Measurements from ENCODE around the gene EP400. TPM values are rescaled to one million over a fixed set of nuclear protein-coding genes. Genes with fewer than 3 reads are reported as not detected.

Gene EP400
- total and polyA plus RNA-seq, 2 of the 8 experiments (the other 6 are each of a cell fraction or from before 2014, with no cell fraction given): 13.1 to 69.7 TPM

DNA sequence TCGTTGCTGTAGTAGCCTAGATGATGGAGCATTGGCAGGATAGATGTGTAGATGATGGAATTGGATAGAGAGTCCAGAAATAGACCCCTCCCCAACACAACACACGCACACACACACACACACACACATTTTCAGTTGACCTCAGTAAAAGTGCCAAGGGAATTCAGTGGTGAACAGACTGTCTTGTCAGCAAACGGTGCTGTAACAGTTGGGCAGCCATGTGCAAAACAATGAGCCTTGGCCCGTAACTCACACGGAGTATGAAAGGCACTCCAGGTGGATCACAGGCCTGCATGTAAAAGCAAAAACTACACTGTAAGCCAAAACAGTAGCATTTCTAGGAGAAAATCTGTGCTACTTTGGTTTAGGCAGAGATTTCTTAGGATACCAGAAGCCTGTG, 106.6 kb downstream of the EP400 start (continued):
- TF ChIP-seq RNF2 (IDR thresholded peaks at IDR 0.05; ENCODE audit: borderline replicate concordance, low read depth, low read length, missing control alignments, poor library complexity, severe bottlenecking): no peak
- TF ChIP-seq CHD1 (IDR thresholded peaks at IDR 0.05; ENCODE audit: low read depth, low read length): no peak
- TF ChIP-seq KDM1A (IDR thresholded peaks at IDR 0.05; ENCODE audit: borderline replicate concordance, low read length): no peak
- TF ChIP-seq, protein P1, sequence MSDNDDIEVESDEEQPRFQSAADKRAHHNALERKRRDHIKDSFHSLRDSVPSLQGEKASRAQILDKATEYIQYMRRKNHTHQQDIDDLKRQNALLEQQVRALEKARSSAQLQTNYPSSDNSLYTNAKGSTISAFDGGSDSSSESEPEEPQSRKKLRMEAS (IDR thresholded peaks at IDR 0.05): no peak

Data from H1 (cell line).